PC-3 (cell line): Measurements from ENCODE around the gene MEI4. TPM values are rescaled to one million over a fixed set of nuclear protein-coding genes. Genes with fewer than 3 reads are reported as not detected.

Source experiments
- ATAC-seq: fragments of 200-7000 bp; cut with Tn5 transposase; 2 replicates; pipeline ENCODE4 v1.9.1; 2020; ENCODE audit warnings: mild to moderate bottlenecking, moderate library complexity
- BruUV-seq: library from RNA; stranded (reverse); fragments of 400-500 nt; replicated peaks from 2 replicates; lab custom pipeline; 2021; lab: Mats Ljungman, UMichigan
- CTCF ChIA-PET: fragments of 300-600 bp; sonication (Branson Sonifier 250); formaldehyde crosslinking; loops from one replicate; lab custom pipeline; 2022; ENCODE audit warnings: antibody characterized with exemption; lab: Charles Lee
- POLR2A ChIA-PET: fragments of 300-600 bp; sonication (Branson Sonifier 250); formaldehyde crosslinking; loops from one replicate; lab custom pipeline; 2022; ENCODE audit warnings: antibody characterized with exemption; ENCODE audit not compliant: unreplicated experiment; lab: Charles Lee
- DNase-seq: peaks from one replicate; pipeline ENCODE4 v3.0.0-alpha.2; 2015
- H2AFZ ChIP-seq: fragments of 300-600 bp; sonication (generic); 2 replicates; pipeline ENCODE4 v1.6.0; 2016; ENCODE audit warnings: antibody characterized with exemption, low read length
- H3F3A ChIP-seq: fragments of 300-600 bp; sonication (generic); one replicate; pipeline ENCODE4 v1.6.0; 2017; ENCODE audit warnings: antibody characterized with exemption, low read length, control low read depth, mild to moderate bottlenecking; ENCODE audit not compliant: unreplicated experiment
- H3K27ac ChIP-seq: fragments of 300-600 bp; sonication (generic); 2 replicates; pipeline ENCODE4 v1.5.1; 2016; ENCODE audit warnings: mild to moderate bottlenecking, low read length
- H3K27me3 ChIP-seq: fragments of 300-600 bp; sonication (generic); 2 replicates; pipeline ENCODE4 v1.6.1; 2016; ENCODE audit warnings: low read length, mixed read lengths
- H3K36me3 ChIP-seq: fragments of 300-600 bp; sonication (generic); 2 replicates; pipeline ENCODE4 v1.6.1; 2016; ENCODE audit warnings: low read depth, mixed run types, low read length, mixed read lengths
- H3K4me1 ChIP-seq: fragments of 300-600 bp; sonication (generic); 2 replicates; pipeline ENCODE4 v1.5.1; 2016; ENCODE audit warnings: low read length; ENCODE audit not compliant: insufficient read depth
- H3K4me2 ChIP-seq: fragments of 300-600 bp; sonication (generic); 2 replicates; pipeline ENCODE4 v1.6.0; 2016; ENCODE audit warnings: low read length
- H3K4me3 ChIP-seq: fragments of 300-600 bp; sonication (generic); 2 replicates; pipeline ENCODE4 v1.5.1; 2016; ENCODE audit warnings: mild to moderate bottlenecking, low read length, mixed read lengths
- H3K79me2 ChIP-seq: fragments of 300-600 bp; sonication (generic); 2 replicates; pipeline ENCODE4 v1.6.1; 2017; ENCODE audit warnings: low read length, mixed read lengths
- H3K9ac ChIP-seq: fragments of 300-600 bp; sonication (generic); 2 replicates; pipeline ENCODE4 v1.6.0; 2016; ENCODE audit warnings: mild to moderate bottlenecking, low read length
- H3K9me2 ChIP-seq: fragments of 300-600 bp; sonication (generic); replicated peaks from 2 replicates; pipeline ENCODE4 v1.6.1; 2016; ENCODE audit warnings: mixed run types, low read length, mixed read lengths
- H3K9me3 ChIP-seq: fragments of 300-600 bp; sonication (generic); 2 replicates; pipeline ENCODE4 v1.6.1; 2016; ENCODE audit warnings: low read length, mixed read lengths
- H4K20me1 ChIP-seq: fragments of 300-600 bp; sonication (generic); 2 replicates; pipeline ENCODE4 v1.6.1; 2016; ENCODE audit warnings: low read length, mixed read lengths
- CTCF ChIP-seq: fragments of 300-600 bp; sonication (generic); conservative IDR thresholded peaks from 2 replicates; pipeline ENCODE4 v1.5.1; 2017; ENCODE audit warnings: antibody characterized with exemption, low read depth, mild to moderate bottlenecking, low read length
- EZH2 ChIP-seq: fragments of 300-600 bp; sonication (generic); IDR thresholded peaks from one replicate; pipeline ENCODE4 v1.6.1; 2017; ENCODE audit warnings: antibody characterized with exemption, mild to moderate bottlenecking, low read length; ENCODE audit not compliant: unreplicated experiment
- EZH2phosphoT487 ChIP-seq: fragments of 300-600 bp; sonication (generic); IDR thresholded peaks from 2 replicates; pipeline ENCODE4 v1.6.1; 2018; ENCODE audit warnings: mild to moderate bottlenecking, antibody characterized with exemption, low read length, borderline replicate concordance
- intact Hi-C: fragments of 100-400 bp; cut with micrococcal nuclease; formaldehyde crosslinking; loops from 2 replicates; pipeline ENCODE4 v1.9.0; 2023
- total RNA-seq: library from RNA; depleted of rRNA; stranded (reverse); fragments of >200 nt; gene quantifications from 2 replicates; pipeline ENCODE4 v1.2.3, GENCODE V29; 2014

The MEI4 gene
- total RNA-seq, 1 experiment from 2014 or later = not detected

GRCh38 chr6:77763124-77763523 lies 110.3 kb downstream of the MEI4 start:
- POLR2A ChIA-PET = no interaction called here
- Histone ChIP-seq H3K9me2 (no peaks in the 10 kb centered on the region), H3K27ac (no peak overlapping the region), H4K20me1 (no peaks in the 10 kb centered on the region), H3K9ac (no peak overlapping the region), H3K36me3 (no peaks in the 10 kb centered on the region), H3F3A (no peaks in the 10 kb centered on the region), H3K4me2 (no peak overlapping the region), H3K27me3 (no peaks in the 10 kb centered on the region), H3K9me3 (no peaks in the 10 kb centered on the region), H3K4me3 (no peak overlapping the region), H3K4me1 (no peaks in the 10 kb centered on the region), H3K79me2 (no peaks in the 10 kb centered on the region), H2AFZ (no peak overlapping the region)
- ATAC-seq (no peak), DNase-seq (no peak)
- intact Hi-C loops = no loop called here
- no TSS peak for BruUV-seq
- CTCF ChIA-PET = no interaction called here
- TF ChIP-seq EZH2 (no peak), EZH2phosphoT487 (no peak), CTCF (no peak)

- intact Hi-C loops = no loop called here
- Histone ChIP-seq H3K9me3 (no peaks in the 10 kb centered on the region), H3K9me2 (no peaks in the 10 kb centered on the region), H3K4me3 (no peak overlapping the region), H2AFZ (no peak overlapping the region), H3K4me2 (no peak overlapping the region), H3K36me3 (no peaks in the 10 kb centered on the region), H3K79me2 (no peaks in the 10 kb centered on the region), H3K27ac (no peak overlapping the region), H3K9ac (no peak overlapping the region), H3F3A (no peaks in the 10 kb centered on the region), H4K20me1 (no peaks in the 10 kb centered on the region), H3K4me1 (no peaks in the 10 kb centered on the region), H3K27me3 (no peaks in the 10 kb centered on the region)
- BruUV-seq = no TSS peak
- POLR2A ChIA-PET = no interaction called here
- no peak for TF ChIP-seq EZH2
- no peak for TF ChIP-seq CTCF
- TF ChIP-seq EZH2phosphoT487 = no peak
- CTCF ChIA-PET = no interaction called here
- ATAC-seq (no peak), DNase-seq (no peak)
Observed at GRCh38 chr6:77764364-77764763, 111.5 kb downstream of the MEI4 start.

GRCh38 chr6:77773157-77773822 lies 120.5 kb downstream of the MEI4 start:
- ChIA-PET POLR2A (no interaction called here), CTCF (no interaction called here)
- no peak for ATAC-seq
- Histone ChIP-seq H3K27me3 (no peaks in the 10 kb centered on the region), H3K4me2 (no peak overlapping the region), H3K9me2 (no peaks in the 10 kb centered on the region), H3K27ac (no peak overlapping the region), H4K20me1 (no peaks in the 10 kb centered on the region), H3K9me3 (no peaks in the 10 kb centered on the region), H3K4me3 (no peak overlapping the region), H2AFZ (no peak overlapping the region), H3F3A (no peaks in the 10 kb centered on the region), H3K79me2 (no peaks in the 10 kb centered on the region), H3K9ac (no peak overlapping the region), H3K4me1 (no peaks in the 10 kb centered on the region), H3K36me3 (no peaks in the 10 kb centered on the region)
- intact Hi-C loops = no loop called here
- BruUV-seq = no TSS peak
- no peak for DNase-seq
- TF ChIP-seq CTCF (no peak), EZH2 (no peak), EZH2phosphoT487 (no peak)
